NT2/D1 (cell line): Measurements from ENCODE around the gene PRPF6.

Experiments
- SUZ12 ChIP-seq: IDR thresholded peaks from 2 replicates; pipeline ENCODE4 v1.6.1; 2011; ENCODE audit not compliant: insufficient read length, insufficient read depth; ENCODE audit errors: extremely low read depth
- ZNF274 ChIP-seq: IDR thresholded peaks from 2 replicates; pipeline ENCODE4 v1.6.1; 2011; ENCODE audit warnings: mild to moderate bottlenecking, low read depth, low read length

DNA sequence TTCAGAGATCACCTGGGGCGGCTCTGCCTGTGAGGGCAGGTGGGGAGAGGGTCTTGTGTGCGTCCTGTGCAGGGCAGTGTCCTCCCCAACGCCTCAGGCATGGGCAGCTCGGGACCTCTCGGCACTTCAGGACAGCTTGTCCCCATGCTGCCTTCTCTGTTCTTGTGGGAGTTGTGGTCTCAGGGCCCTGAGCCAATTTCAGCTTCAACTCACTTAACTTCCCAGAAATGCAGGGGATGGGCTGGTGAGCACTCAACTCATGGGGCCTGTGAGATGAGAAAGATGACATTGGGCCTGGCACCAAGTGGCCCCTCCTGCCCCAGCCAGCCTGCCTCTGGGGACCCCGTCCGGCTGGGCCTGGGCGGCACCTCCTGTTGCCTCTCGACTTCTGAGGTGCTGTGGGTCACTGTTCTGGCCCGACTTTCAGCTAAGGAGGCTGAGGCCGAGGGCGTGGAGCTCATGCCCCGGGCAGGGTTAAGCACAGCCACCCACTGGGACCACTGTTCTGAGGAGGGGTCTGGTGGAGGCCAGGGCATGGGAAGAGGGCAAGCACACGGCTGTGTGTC is 91.6 kb downstream of the PRPF6 start:
- TF ChIP-seq SUZ12 (no peak), ZNF274 (no peak)
